Thyroid gland (tissue), 4 donors: ENCODE data around the gene MTREX. TPM values are rescaled to one million over a fixed set of nuclear protein-coding genes. Genes with fewer than 3 reads are reported as not detected.

Experiments used
- DNase-seq, 2 donors: peaks; one replicate each; pipeline ENCODE4 v3.0.0-alpha.2; 2019
- H3K27ac ChIP-seq, 3 donors: fragments of 200-600 bp; sonication (generic); 1 replicate in 2 of 3; 2 replicates in 1 of 3; pipeline ENCODE4 v1.5.1; 2016 to 2019; ENCODE audit warnings: mild to moderate bottlenecking in 1 of 3, moderate library complexity in 1 of 3
- H3K27me3 ChIP-seq: fragments of 200-600 bp; sonication (generic); one replicate; pipeline ENCODE4 v1.5.1; 2019
- H3K36me3 ChIP-seq, 2 donors: fragments of 200-600 bp; sonication (generic); one replicate each; pipeline ENCODE4 v1.5.1; 2016 to 2019
- H3K4me1 ChIP-seq, 2 donors: fragments of 200-600 bp; sonication (generic); one replicate each; pipeline ENCODE4 v1.5.1; 2017 to 2019
- H3K4me3 ChIP-seq, 3 donors: fragments of 200-600 bp; sonication (generic); replicated peaks in 1 of 3; 1 replicate in 2 of 3; 2 replicates in 1 of 3; pipeline ENCODE4 v1.5.1; 2016; ENCODE audit warnings: mild to moderate bottlenecking in 1 of 3
- H3K9me3 ChIP-seq: fragments of 200-600 bp; sonication (generic); one replicate; pipeline ENCODE4 v1.5.1; 2017
- CTCF ChIP-seq, 6 experiments: fragments of 200-600 bp in 3 of 6; fragments of 450-650 bp in 3 of 6; sonication (generic) in 3 of 6; IDR thresholded peaks; one replicate each; pipeline ENCODE4 v1.5.1; 2016 to 2019; ENCODE audit warnings: antibody characterized with exemption in 6 of 6, mild to moderate bottlenecking in 2 of 6, inconsistent platforms in 1 of 6, moderate library complexity in 1 of 6
- POLR2A ChIP-seq, 2 donors: fragments of 450-650 bp; IDR thresholded peaks; one replicate each; pipeline ENCODE4 v1.6.1; 2017; ENCODE audit warnings: antibody characterized with exemption in 2 of 2, mild to moderate bottlenecking in 2 of 2, moderate library complexity in 1 of 2
- WGBS, 2 donors: methylation state at CpG; one replicate each; pipeline ENCODE4 v1.1.5; 2017; 5-methylcytosine and 5-hydroxymethylcytosine counted together
- intact Hi-C: fragments of 100-400 bp; cut with DNase I; formaldehyde crosslinking; loops from one replicate; pipeline ENCODE4 v1.15.1; 2023
- total RNA-seq, 4 donors: library from RNA; depleted of rRNA; stranded (reverse); fragments of >200 nt; gene quantifications; one replicate each; pipeline ENCODE4 v1.2.3, GENCODE V29; 2016

Gene MTREX
- 10 to 100 TPM; 86.3 to 94.4 (median 92.6) TPM for total RNA-seq

GRCh38 chr5:55307383-55308253, at the start of gene MTREX, which contains the start of gene DHX29:
MTREX (plus strand) TSS chr5:55307989; CDS start chr5:55308014, 25 bp downstream.
DHX29 (minus strand) TSS chr5:55307694; CDS start chr5:55307573, 121 bp downstream.
- Histone ChIP-seq H3K9me3 (no peaks in the 10 kb centered on the region), H3K36me3 (no peaks in the 10 kb centered on the region), H3K27ac (peak within 1 kb of the TSS; percentile 91 to 95 (median 95)), H3K4me1 (peaks cover 44 to 56% of the 10 kb centered on the region in 2 donors), H3K4me3 (peak within 1 kb of the TSS; percentile 41 to 87 (median 52)), H3K27me3 (no peaks in the 10 kb centered on the region)
- intact Hi-C loops, result loop anchor here (10.0 kb wide), 2 partner anchors 83 to 133 kb away; partner anchors contain the start of genes CDC20B and MCIDAS
- TF ChIP-seq POLR2A (IDR thresholded peaks at IDR 0.05) (peak; percentile 55 to 93), CTCF (IDR thresholded peaks at IDR 0.05) (peak in 1 of 6 experiments; percentile 12)
- DNase-seq, result peak; percentile 95
- 0 to 1% methylated on average over 34 to 55 of the region's 62 CpGs for WGBS, 2 donors

- intact Hi-C loops, result no loop called here
- no peak for DNase-seq
- H3K36me3 ChIP-seq, result peaks cover 10 to 35% of the 10 kb centered on the region in 2 donors
- no peaks in the 10 kb centered on the region for H3K27me3 ChIP-seq
- H3K27ac ChIP-seq, result no peak overlapping the region
- peaks cover 8 to 10% of the 10 kb centered on the region in 2 donors for H3K4me1 ChIP-seq
- H3K4me3 ChIP-seq, result no peak overlapping the region
- no peak for TF ChIP-seq POLR2A (IDR thresholded peaks at IDR 0.05)
- TF ChIP-seq CTCF (IDR thresholded peaks at IDR 0.05), result no peak
- H3K9me3 ChIP-seq, result no peaks in the 10 kb centered on the region
- 96 to 98% methylated on average over 3 of the region's 3 CpGs for WGBS, 2 donors
Observed at GRCh38 chr5:55258339-55258738, 49.5 kb upstream of the MTREX start.

- Histone ChIP-seq H3K27ac (no peak overlapping the region), H3K4me3 (no peak overlapping the region), H3K36me3 (peaks cover 42 to 67% of the 10 kb centered on the region in 2 donors), H3K27me3 (no peaks in the 10 kb centered on the region), H3K4me1 (no peaks in the 10 kb centered on the region), H3K9me3 (no peaks in the 10 kb centered on the region)
- intact Hi-C loops, result no loop called here
- no peak for TF ChIP-seq POLR2A (IDR thresholded peaks at IDR 0.05)
- TF ChIP-seq CTCF (IDR thresholded peaks at IDR 0.05), result no peak
- WGBS, 2 donors, result 94% methylated on average over 1 of the region's 1 CpG
- DNase-seq, result no peak
Observed at GRCh38 chr5:55276771-55277170, 31.0 kb upstream of the MTREX start.

GRCh38 chr5:55278778-55279177, 29.0 kb upstream of the MTREX start:
- H3K27me3 ChIP-seq, result no peaks in the 10 kb centered on the region
- 90 to 93% methylated on average over 4 of the region's 4 CpGs for WGBS, 2 donors
- intact Hi-C loops, result no loop called here
- no peak overlapping the region for H3K4me3 ChIP-seq
- no peak overlapping the region for H3K27ac ChIP-seq
- H3K36me3 ChIP-seq, result peaks cover 44 to 70% of the 10 kb centered on the region in 2 donors
- TF ChIP-seq POLR2A (IDR thresholded peaks at IDR 0.05) (no peak), CTCF (IDR thresholded peaks at IDR 0.05) (no peak)
- no peaks in the 10 kb centered on the region for H3K4me1 ChIP-seq
- H3K9me3 ChIP-seq, result no peaks in the 10 kb centered on the region
- DNase-seq, result no peak

- DNase-seq, result no peak
- WGBS, 2 donors, result 90 to 92% methylated on average over 1 of the region's 1 CpG
- Histone ChIP-seq H3K9me3 (no peaks in the 10 kb centered on the region), H3K27me3 (no peaks in the 10 kb centered on the region), H3K27ac (no peak overlapping the region), H3K4me3 (no peak overlapping the region), H3K4me1 (no peaks in the 10 kb centered on the region), H3K36me3 (peaks cover 20 to 59% of the 10 kb centered on the region in 2 donors)
- TF ChIP-seq POLR2A (IDR thresholded peaks at IDR 0.05) (no peak), CTCF (IDR thresholded peaks at IDR 0.05) (no peak)
- intact Hi-C loops, result no loop called here
Observed at GRCh38 chr5:55286411-55286933, 21.3 kb upstream of the MTREX start.
